ENCODE measurements around the gene SESN1. TPM values are rescaled to one million over a fixed set of nuclear protein-coding genes. Genes with fewer than 3 reads are reported as not detected.

SESN1 gene
- total RNA-seq, 2 experiments from 2014 or later, result 10.1 to 10.3 TPM

- ChIA-PET CTCF (interaction anchor here (1.3 to 2.0 kb wide), 6 partner anchors 21 to 518 kb away, joined by 3 to 8 read pairs (median 5); partner anchors contain the start of gene SESN1), POLR2A (interaction anchor here (2.4 kb wide), 1 partner anchor 21 kb away, joined by 6 read pairs; the partner anchor contains the start of gene SESN1)
Measured at GRCh38 chr6:109073344-109074132, 21.1 kb downstream of the SESN1 start.

GRCh38 chr6:109071125-109071917, 23.3 kb downstream of the SESN1 start:
- POLR2A ChIA-PET, result interaction anchor here (0.7 to 2.4 kb wide), 2 partner anchors 23 to 125 kb away, joined by 3 to 6 read pairs; partner anchors contain the start of gene SESN1
- CTCF ChIA-PET, result interaction anchor here (0.9 to 2.6 kb wide), 3 partner anchors 62 to 529 kb away, joined by 3 to 11 read pairs (median 3); no protein-coding TSS in a partner anchor

DNA sequence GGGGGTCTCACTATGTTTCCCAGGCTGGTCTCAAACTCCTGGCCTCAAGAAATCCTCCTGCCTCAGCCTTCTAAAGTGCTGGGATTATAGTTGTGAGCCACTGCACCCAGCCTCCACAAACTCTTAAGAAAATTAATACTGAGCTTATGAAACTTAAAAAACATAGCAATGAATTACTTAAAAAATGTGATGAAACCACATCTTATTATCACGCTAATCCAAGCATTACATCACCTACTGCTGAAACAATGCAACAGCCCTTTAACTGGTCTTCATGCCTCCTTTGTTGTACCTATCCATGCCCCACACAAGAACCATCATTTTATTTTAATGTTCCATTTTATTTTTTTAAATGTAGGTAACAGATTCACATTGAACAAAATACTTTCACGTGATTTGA, 24.9 kb downstream of the SESN1 start:
- ChIA-PET CTCF (no interaction called here), POLR2A (interaction anchor here (1.2 kb wide), 1 partner anchor 59 kb away, joined by 4 read pairs; no protein-coding TSS in a partner anchor)

DNA sequence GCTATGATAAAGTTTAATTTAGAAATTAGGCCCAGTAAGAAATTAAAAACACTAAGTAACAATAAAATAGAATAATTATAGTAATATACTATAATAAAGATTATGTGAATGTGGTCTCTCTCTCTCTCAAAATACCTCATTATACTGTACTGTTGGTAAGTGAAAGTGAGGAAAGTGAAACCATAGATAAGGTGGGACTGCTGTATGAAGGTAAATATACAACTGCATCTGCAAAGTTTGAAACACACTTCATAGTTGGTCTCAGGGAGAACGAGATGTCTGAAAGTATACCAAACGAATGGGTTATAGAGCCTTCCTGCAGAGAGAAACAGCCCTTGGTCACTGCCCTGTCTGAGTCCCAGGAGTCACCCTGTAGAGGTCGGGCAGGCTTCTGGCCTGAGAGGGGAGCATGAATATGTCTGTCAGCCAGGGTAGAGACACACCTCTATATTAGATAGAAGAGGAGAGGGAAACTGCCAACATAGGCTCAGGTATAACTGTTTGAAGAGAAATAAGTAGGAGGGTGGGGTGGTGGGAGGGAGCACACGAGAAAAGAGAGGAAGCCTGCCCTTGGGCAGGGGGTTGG, 31.8 kb downstream of the SESN1 start:
- ChIA-PET CTCF (no interaction called here), POLR2A (no interaction called here)

GRCh38 chr6:109062216-109062615, 32.4 kb downstream of the SESN1 start:
- CTCF ChIA-PET, result no interaction called here
- POLR2A ChIA-PET, result no interaction called here

- ChIA-PET POLR2A (no interaction called here), CTCF (no interaction called here)
Measured at GRCh38 chr6:109060571-109060970, 34.1 kb downstream of the SESN1 start.

DNA sequence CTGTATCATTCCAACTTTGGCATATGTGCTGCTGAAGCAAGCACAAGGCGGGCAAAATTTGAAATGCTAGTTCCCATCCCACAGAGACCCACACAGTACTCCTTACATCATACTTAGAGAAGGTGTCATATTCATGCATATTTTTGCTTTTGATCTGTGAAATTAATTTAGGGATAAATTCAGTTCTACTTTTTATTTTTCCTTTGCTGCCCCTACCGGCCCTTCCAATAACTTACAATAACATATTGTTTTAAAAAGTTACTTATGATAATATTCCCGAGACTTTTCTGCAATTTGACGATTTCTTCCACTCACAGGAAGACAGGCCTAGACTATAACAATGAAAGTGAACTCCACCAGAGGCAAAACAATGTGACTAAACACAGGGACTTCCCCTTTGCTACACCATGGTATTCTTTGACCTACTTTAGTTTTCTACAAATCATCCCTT, 35.0 kb downstream of the SESN1 start:
- ChIA-PET CTCF (no interaction called here), POLR2A (no interaction called here)

- ChIA-PET POLR2A (no interaction called here), CTCF (no interaction called here)
Measured at GRCh38 chr6:109059153-109059552, 35.5 kb downstream of the SESN1 start.

- POLR2A ChIA-PET, result no interaction called here
- CTCF ChIA-PET, result interaction anchor here (1.0 kb wide), 1 partner anchor 325 kb away, joined by 3 read pairs; no protein-coding TSS in a partner anchor
Measured at GRCh38 chr6:109058620-109059019, 36.0 kb downstream of the SESN1 start.

DNA sequence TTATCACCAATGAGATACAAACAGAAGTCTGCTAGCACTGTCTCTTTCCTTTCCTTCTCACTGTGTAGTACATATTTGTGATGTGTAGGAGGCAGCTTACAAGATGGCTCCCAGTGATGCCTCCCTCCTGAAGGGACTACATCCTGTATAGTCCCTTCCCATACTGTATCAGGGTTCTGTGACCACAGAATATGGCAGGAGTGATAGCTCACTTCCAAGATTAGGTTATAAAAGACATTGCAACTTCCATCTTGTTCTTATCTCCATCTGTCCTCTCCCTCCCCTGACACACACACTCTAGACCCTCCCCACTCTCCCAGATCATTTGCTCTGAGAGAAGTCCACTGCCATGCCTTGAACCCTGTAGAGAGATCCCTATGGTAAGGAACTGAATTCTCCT, 38.0 kb downstream of the SESN1 start:
- POLR2A ChIA-PET, result no interaction called here
- CTCF ChIA-PET, result interaction anchor here (1.2 kb wide), 1 partner anchor 515 kb away, joined by 3 read pairs; no protein-coding TSS in a partner anchor

DNA sequence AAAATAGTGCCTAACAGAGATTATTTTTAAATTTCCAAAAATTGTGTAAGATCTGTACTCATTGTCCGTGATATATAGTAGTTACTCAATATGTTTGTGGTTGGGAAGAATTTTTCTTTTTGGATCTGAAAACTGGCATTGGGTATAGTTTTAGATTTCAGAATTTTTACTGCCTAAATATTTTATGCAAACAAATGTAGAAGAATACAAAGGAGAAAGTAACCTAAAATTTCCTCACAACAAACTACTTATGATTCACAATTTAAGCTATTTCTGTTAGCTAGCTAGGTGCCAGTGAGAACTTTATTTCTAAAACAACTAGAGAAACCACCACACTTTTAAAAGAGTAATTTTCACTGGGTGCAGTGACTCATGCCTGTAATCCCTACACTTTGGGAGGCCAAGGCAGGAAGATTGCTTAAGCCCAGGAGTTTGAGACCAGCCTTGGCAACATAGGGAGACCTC, 38.8 kb downstream of the SESN1 start:
- POLR2A ChIA-PET, result no interaction called here
- CTCF ChIA-PET, result interaction anchor here (1.2 kb wide), 1 partner anchor 514 kb away, joined by 3 read pairs; no protein-coding TSS in a partner anchor

DNA sequence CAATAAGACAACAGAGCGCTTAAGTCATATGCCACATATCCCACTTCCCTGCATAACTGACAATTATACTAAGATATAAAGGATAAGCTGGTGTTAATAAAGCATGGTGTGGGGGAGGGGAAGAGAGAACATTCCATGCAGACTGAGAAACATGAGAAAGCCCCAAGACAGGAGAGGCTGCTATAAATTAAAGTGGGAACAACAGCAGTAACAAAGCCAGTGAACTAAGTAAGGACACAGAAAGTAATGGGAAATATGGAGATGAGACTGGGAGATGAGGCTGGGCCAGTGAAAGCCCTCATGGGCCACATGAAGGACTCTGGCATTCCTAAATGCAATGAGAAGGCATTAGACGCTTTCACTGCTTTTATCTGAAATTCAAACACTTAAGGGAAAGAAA, 41.3 kb downstream of the SESN1 start:
- CTCF ChIA-PET, result no interaction called here
- POLR2A ChIA-PET, result no interaction called here

DNA sequence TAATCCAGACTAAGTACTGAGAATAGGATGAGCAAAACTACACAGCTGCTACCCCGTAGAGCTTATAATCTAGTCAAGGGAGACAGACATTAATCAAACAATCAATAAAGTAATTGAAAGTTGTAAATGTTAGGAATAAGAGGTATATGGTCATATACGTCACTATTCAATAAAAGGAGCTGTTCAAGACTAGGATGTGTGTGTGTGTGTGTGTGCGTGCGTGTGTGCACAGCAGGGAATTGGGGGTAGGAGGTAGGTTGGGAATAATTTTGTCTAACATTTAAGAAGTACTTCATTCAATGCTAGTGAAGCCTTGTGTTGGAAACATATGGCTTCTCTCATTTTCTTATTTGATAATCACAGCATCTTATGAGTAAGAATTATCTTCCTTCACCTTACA, 41.8 kb downstream of the SESN1 start:
- ChIA-PET POLR2A (no interaction called here), CTCF (no interaction called here)

- POLR2A ChIA-PET, result no interaction called here
- CTCF ChIA-PET, result no interaction called here
Measured at GRCh38 chr6:109052018-109052651, 42.5 kb downstream of the SESN1 start.

- CTCF ChIA-PET, result no interaction called here
- POLR2A ChIA-PET, result no interaction called here
Measured at GRCh38 chr6:109051301-109052017, 43.2 kb downstream of the SESN1 start.

DNA sequence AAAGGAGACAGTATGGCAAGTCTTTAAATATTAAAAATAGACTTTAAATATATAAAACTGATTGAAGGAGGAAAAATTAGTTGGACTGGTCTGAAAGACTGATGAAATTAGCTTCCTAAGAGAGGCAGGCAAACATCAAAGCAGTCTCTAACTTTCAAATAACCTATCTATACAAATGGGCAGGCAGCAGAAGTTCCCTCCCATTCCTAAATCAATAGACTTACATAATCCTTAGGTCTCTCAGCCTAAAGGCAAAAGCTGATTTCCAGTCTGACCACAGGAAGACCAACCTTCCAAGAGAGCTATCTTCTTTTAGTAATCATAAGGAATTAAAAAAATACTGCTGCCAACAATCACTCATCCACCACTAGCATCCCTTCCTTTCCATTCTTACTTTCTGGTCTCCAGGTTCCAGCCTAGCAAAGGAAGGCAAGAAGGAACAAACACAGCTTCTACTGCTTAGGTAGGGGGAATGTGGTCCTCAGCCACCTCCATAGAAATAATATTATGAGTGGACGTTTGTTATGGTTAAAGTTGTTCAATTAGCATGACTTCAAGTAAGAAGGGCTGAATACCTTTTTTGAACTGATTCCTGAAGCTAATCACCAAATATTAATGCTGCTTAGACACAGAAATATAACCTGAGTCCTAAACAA, 44.1 kb downstream of the SESN1 start:
- ChIA-PET CTCF (interaction anchor here (0.6 kb wide), 1 partner anchor 1075 kb away, joined by 3 read pairs; no protein-coding TSS in a partner anchor), POLR2A (no interaction called here)

- ChIA-PET POLR2A (no interaction called here), CTCF (interaction anchor here (0.6 kb wide), 1 partner anchor 1074 kb away, joined by 3 read pairs; no protein-coding TSS in a partner anchor)
Measured at GRCh38 chr6:109050012-109050411, 44.6 kb downstream of the SESN1 start.

GRCh38 chr6:109048670-109049415, 45.8 kb downstream of the SESN1 start:
- ChIA-PET CTCF (no interaction called here), POLR2A (no interaction called here)

All from activated CD8-positive, alpha-beta memory T cell treated with anti-CD3 and anti-CD28 coated beads for 36 hours (primary cell).